ENCODE measurements around the gene CADPS. TPM values are rescaled to one million over a fixed set of nuclear protein-coding genes. Genes with fewer than 3 reads are reported as not detected.

CADPS gene
- total RNA-seq, 2 donors from 2014 or later = not detected

- Mint-ChIP-seq H3K27me3 (peaks cover 4% of the 10 kb centered on the region), H3K36me3 (ENCODE audit: low read depth) (no peaks in the 10 kb centered on the region), H3K4me1 (no peaks in the 10 kb centered on the region), H3K4me3 (no peak overlapping the region), H3K27ac (no peak overlapping the region), H3K9me3 (peaks cover 5% of the 10 kb centered on the region)
- no peak for ATAC-seq (replicated peaks)
Measured at GRCh38 chr3:62839748-62840147, 35.5 kb downstream of the CADPS start.

- no peak for ATAC-seq (replicated peaks)
- Mint-ChIP-seq H3K4me3 (no peak overlapping the region), H3K27me3 (peaks cover 4% of the 10 kb centered on the region), H3K4me1 (no peaks in the 10 kb centered on the region), H3K36me3 (ENCODE audit: low read depth) (no peaks in the 10 kb centered on the region), H3K9me3 (peaks cover 5% of the 10 kb centered on the region), H3K27ac (no peak overlapping the region)
Measured at GRCh38 chr3:62837145-62837787, 38.0 kb downstream of the CADPS start.

GRCh38 chr3:62835554-62836236, 39.5 kb downstream of the CADPS start:
- H3K27ac Mint-ChIP-seq = no peak overlapping the region
- no peak for ATAC-seq (replicated peaks)
- H3K9me3 Mint-ChIP-seq = peaks cover 5% of the 10 kb centered on the region
- H3K27me3 Mint-ChIP-seq = peaks cover 4% of the 10 kb centered on the region
- H3K4me1 Mint-ChIP-seq = no peaks in the 10 kb centered on the region
- no peak overlapping the region for H3K4me3 Mint-ChIP-seq
- no peaks in the 10 kb centered on the region for H3K36me3 Mint-ChIP-seq (ENCODE audit: low read depth)

- H3K27ac Mint-ChIP-seq = no peak overlapping the region
- no peaks in the 10 kb centered on the region for H3K4me1 Mint-ChIP-seq
- H3K4me3 Mint-ChIP-seq = no peak overlapping the region
- no peaks in the 10 kb centered on the region for H3K27me3 Mint-ChIP-seq
- no peaks in the 10 kb centered on the region for H3K36me3 Mint-ChIP-seq (ENCODE audit: low read depth)
- no peaks in the 10 kb centered on the region for H3K9me3 Mint-ChIP-seq
- ATAC-seq (replicated peaks) = no peak
Measured at GRCh38 chr3:62833538-62833937, 41.7 kb downstream of the CADPS start.

- no peak overlapping the region for H3K27ac Mint-ChIP-seq
- H3K27me3 Mint-ChIP-seq = no peaks in the 10 kb centered on the region
- H3K36me3 Mint-ChIP-seq (ENCODE audit: low read depth) = no peaks in the 10 kb centered on the region
- ATAC-seq (replicated peaks) = no peak
- no peaks in the 10 kb centered on the region for H3K9me3 Mint-ChIP-seq
- no peak overlapping the region for H3K4me3 Mint-ChIP-seq
- no peaks in the 10 kb centered on the region for H3K4me1 Mint-ChIP-seq
Measured at GRCh38 chr3:62832553-62832952, 42.7 kb downstream of the CADPS start.

- H3K27me3 Mint-ChIP-seq = no peaks in the 10 kb centered on the region
- no peak overlapping the region for H3K27ac Mint-ChIP-seq
- no peaks in the 10 kb centered on the region for H3K9me3 Mint-ChIP-seq
- no peak overlapping the region for H3K4me3 Mint-ChIP-seq
- H3K36me3 Mint-ChIP-seq (ENCODE audit: low read depth) = no peaks in the 10 kb centered on the region
- no peaks in the 10 kb centered on the region for H3K4me1 Mint-ChIP-seq
- no peak for ATAC-seq (replicated peaks)
Measured at GRCh38 chr3:62830727-62831322, 44.4 kb downstream of the CADPS start.

- Mint-ChIP-seq H3K4me1 (no peaks in the 10 kb centered on the region), H3K27ac (no peak overlapping the region), H3K4me3 (no peak overlapping the region), H3K27me3 (no peaks in the 10 kb centered on the region), H3K36me3 (ENCODE audit: low read depth) (no peaks in the 10 kb centered on the region), H3K9me3 (no peaks in the 10 kb centered on the region)
- no peak for ATAC-seq (replicated peaks)
Measured at GRCh38 chr3:62827550-62827949, 47.7 kb downstream of the CADPS start.

GRCh38 chr3:62824965-62825592, 50.1 kb downstream of the CADPS start:
- Mint-ChIP-seq H3K4me1 (no peaks in the 10 kb centered on the region), H3K27me3 (no peaks in the 10 kb centered on the region), H3K4me3 (no peak overlapping the region), H3K36me3 (ENCODE audit: low read depth) (no peaks in the 10 kb centered on the region), H3K9me3 (no peaks in the 10 kb centered on the region), H3K27ac (no peak overlapping the region)
- ATAC-seq (replicated peaks) = no peak

- no peaks in the 10 kb centered on the region for H3K36me3 Mint-ChIP-seq (ENCODE audit: low read depth)
- H3K4me3 Mint-ChIP-seq = no peak overlapping the region
- no peak overlapping the region for H3K27ac Mint-ChIP-seq
- peaks cover 5% of the 10 kb centered on the region for H3K9me3 Mint-ChIP-seq
- no peak for ATAC-seq (replicated peaks)
- no peaks in the 10 kb centered on the region for H3K27me3 Mint-ChIP-seq
- H3K4me1 Mint-ChIP-seq = no peaks in the 10 kb centered on the region
Measured at GRCh38 chr3:62823461-62824050, 51.7 kb downstream of the CADPS start.

- Mint-ChIP-seq H3K9me3 (peaks cover 5% of the 10 kb centered on the region), H3K27me3 (no peaks in the 10 kb centered on the region), H3K4me1 (peaks cover 5% of the 10 kb centered on the region), H3K36me3 (ENCODE audit: low read depth) (no peaks in the 10 kb centered on the region), H3K27ac (no peak overlapping the region), H3K4me3 (no peak overlapping the region)
- no peak for ATAC-seq (replicated peaks)
Measured at GRCh38 chr3:62822905-62823304, 52.3 kb downstream of the CADPS start.

GRCh38 chr3:62818347-62818746, 56.9 kb downstream of the CADPS start:
- Mint-ChIP-seq H3K27ac (no peak overlapping the region), H3K4me1 (peaks cover 6% of the 10 kb centered on the region), H3K9me3 (peaks cover 5% of the 10 kb centered on the region), H3K4me3 (no peak overlapping the region), H3K27me3 (no peaks in the 10 kb centered on the region), H3K36me3 (ENCODE audit: low read depth) (no peaks in the 10 kb centered on the region)
- no peak for ATAC-seq (replicated peaks)

GRCh38 chr3:62817678-62818077, 57.5 kb downstream of the CADPS start:
- H3K4me3 Mint-ChIP-seq = no peak overlapping the region
- peaks cover 6% of the 10 kb centered on the region for H3K4me1 Mint-ChIP-seq
- peaks cover 5% of the 10 kb centered on the region for H3K9me3 Mint-ChIP-seq
- no peak overlapping the region for H3K27ac Mint-ChIP-seq
- no peak for ATAC-seq (replicated peaks)
- no peaks in the 10 kb centered on the region for H3K36me3 Mint-ChIP-seq (ENCODE audit: low read depth)
- H3K27me3 Mint-ChIP-seq = no peaks in the 10 kb centered on the region

GRCh38 chr3:62815981-62816380, 59.2 kb downstream of the CADPS start:
- Mint-ChIP-seq H3K9me3 (peaks cover 5% of the 10 kb centered on the region), H3K27ac (no peak overlapping the region), H3K36me3 (ENCODE audit: low read depth) (no peaks in the 10 kb centered on the region), H3K27me3 (no peaks in the 10 kb centered on the region), H3K4me1 (peaks cover 6% of the 10 kb centered on the region), H3K4me3 (no peak overlapping the region)
- ATAC-seq (replicated peaks) = no peak

- Mint-ChIP-seq H3K27me3 (no peaks in the 10 kb centered on the region), H3K4me1 (no peaks in the 10 kb centered on the region), H3K9me3 (peaks cover 3% of the 10 kb centered on the region), H3K36me3 (ENCODE audit: low read depth) (no peaks in the 10 kb centered on the region), H3K4me3 (no peak overlapping the region), H3K27ac (no peak overlapping the region)
- no peak for ATAC-seq (replicated peaks)
Measured at GRCh38 chr3:62812631-62813030, 62.6 kb downstream of the CADPS start.
